ENCODE data around the gene CASKIN1. TPM values are rescaled to one million over a fixed set of nuclear protein-coding genes. Genes with fewer than 3 reads are reported as not detected.

Gene CASKIN1
- total RNA-seq = 1 to 10 TPM in 1 of 6 donors, under 1 TPM in 2, not detected in 3; 0.06 to 1.0 (median 0.15) TPM

- Histone ChIP-seq H3K36me3 (no peaks in the 10 kb centered on the region), H3K27me3 (peaks cover 0 to 28% (median 21%) of the 10 kb centered on the region in 4 donors), H3K27ac (no peak within 1 kb of the TSS), H3K9me3 (no peaks in the 10 kb centered on the region), H3K4me3 (peak within 1 kb of the TSS in 3 of 4 donors; percentile 41 to 51 (median 44)), H3K4me1 (peaks cover 11 to 20% (median 14%) of the 10 kb centered on the region in 4 donors)
- TF ChIP-seq POLR2A (IDR thresholded peaks at IDR 0.05) (no peak), POLR2AphosphoS5 (IDR thresholded peaks at IDR 0.05) (no peak)
- ATAC-seq (ENCODE audit: low FRiP score in 2 of 2) = no peak
- WGBS, 2 donors = 0% methylated on average over 5 of the region's 129 CpGs; no CpG with 5 or more reads in 1 of the 2 donors
- DNase-seq = peak in 1 of 2 donors; percentile 83
These were observed at the start of gene CASKIN1 for GRCh38 chr16:2196162-2196980. Gene CASKIN1, minus strand, starts transcription at chr16:2196605. Its CDS starts 173 bp downstream, at chr16:2196432.

DNA sequence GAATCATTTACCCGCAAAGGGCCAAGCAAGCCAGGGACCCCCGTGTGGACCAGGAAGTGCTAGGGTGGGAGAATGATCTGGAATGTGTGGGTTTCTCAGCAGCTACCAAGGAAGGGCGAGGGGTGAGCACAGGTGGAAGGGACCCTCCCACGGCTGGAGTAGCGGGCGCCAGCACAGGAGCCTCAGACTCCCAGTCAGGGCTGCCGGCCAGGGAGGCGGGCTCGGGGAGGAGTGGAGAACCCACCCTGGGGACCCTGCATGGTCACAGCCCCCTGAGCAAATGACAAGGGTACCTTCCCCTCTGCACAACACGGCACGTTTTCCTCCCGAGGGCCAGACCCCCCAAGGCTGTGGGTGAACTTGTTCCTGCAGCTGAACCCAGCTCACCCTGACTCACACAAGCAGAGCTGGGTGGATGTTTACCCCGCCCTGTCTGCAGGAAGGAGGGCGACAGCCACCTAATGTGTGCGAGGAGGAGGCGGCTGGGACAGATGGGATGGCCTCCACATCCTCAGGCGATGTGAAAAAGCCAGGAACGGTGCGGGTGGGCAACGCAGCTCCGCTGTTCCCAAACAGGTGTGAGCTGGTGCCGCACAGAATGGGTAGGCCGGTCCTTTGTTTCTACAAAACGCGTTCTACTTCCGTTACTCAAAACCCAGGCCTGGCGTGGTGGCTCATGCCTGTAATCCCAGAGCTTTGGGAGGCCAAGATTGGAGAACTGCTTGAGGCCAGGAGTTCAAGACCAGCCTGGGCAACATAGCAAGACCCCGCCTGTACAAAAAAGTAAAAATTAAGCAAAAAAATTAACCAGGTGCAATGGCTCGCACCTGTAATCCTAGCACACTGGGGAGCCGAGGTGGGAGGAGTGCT, 48.8 kb upstream of the CASKIN1 start:
- H3K27ac ChIP-seq = no peak overlapping the region
- no peaks in the 10 kb centered on the region for H3K27me3 ChIP-seq
- peaks cover 12 to 56% (median 43%) of the 10 kb centered on the region in 4 donors for H3K36me3 ChIP-seq
- 92% methylated on average over 24 to 30 of the region's 30 CpGs for WGBS, 2 donors
- DNase-seq = no peak
- H3K4me3 ChIP-seq = no peak overlapping the region
- H3K4me1 ChIP-seq = peaks cover 3 to 8% (median 3%) of the 10 kb centered on the region in 4 donors
- no peaks in the 10 kb centered on the region for H3K9me3 ChIP-seq
- TF ChIP-seq, protein P1, sequence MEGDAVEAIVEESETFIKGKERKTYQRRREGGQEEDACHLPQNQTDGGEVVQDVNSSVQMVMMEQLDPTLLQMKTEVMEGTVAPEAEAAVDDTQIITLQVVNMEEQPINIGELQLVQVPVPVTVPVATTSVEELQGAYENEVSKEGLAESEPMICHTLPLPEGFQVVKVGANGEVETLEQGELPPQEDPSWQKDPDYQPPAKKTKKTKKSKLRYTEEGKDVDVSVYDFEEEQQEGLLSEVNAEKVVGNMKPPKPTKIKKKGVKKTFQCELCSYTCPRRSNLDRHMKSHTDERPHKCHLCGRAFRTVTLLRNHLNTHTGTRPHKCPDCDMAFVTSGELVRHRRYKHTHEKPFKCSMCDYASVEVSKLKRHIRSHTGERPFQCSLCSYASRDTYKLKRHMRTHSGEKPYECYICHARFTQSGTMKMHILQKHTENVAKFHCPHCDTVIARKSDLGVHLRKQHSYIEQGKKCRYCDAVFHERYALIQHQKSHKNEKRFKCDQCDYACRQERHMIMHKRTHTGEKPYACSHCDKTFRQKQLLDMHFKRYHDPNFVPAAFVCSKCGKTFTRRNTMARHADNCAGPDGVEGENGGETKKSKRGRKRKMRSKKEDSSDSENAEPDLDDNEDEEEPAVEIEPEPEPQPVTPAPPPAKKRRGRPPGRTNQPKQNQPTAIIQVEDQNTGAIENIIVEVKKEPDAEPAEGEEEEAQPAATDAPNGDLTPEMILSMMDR (IDR thresholded peaks at IDR 0.05) = no peak
- TF ChIP-seq EP300 (IDR thresholded peaks at IDR 0.05) = no peak
- no peak for TF ChIP-seq POLR2A (IDR thresholded peaks at IDR 0.05)
- TF ChIP-seq POLR2AphosphoS5 (IDR thresholded peaks at IDR 0.05) = no peak
- ATAC-seq (ENCODE audit: low FRiP score in 2 of 2) = no peak

GRCh38 chr16:2244301-2244700, 47.9 kb upstream of the CASKIN1 start:
- WGBS, 2 donors = 87 to 90% methylated on average over 12 to 17 of the region's 17 CpGs
- no peak for DNase-seq

GRCh38 chr16:2243781-2244180, 47.4 kb upstream of the CASKIN1 start:
- DNase-seq (peak in 1 of 2 donors; percentile 68), ATAC-seq (ENCODE audit: low FRiP score in 2 of 2) (no peak)
- Histone ChIP-seq H3K27me3 (no peaks in the 10 kb centered on the region), H3K4me3 (no peak overlapping the region), H3K4me1 (peaks cover 0 to 4% (median 0%) of the 10 kb centered on the region in 4 donors), H3K9me3 (no peaks in the 10 kb centered on the region), H3K27ac (no peak overlapping the region), H3K36me3 (peaks cover 12 to 58% (median 45%) of the 10 kb centered on the region in 4 donors)
- TF ChIP-seq, protein P1 (IDR thresholded peaks at IDR 0.05) = no peak
- no peak for TF ChIP-seq POLR2A (IDR thresholded peaks at IDR 0.05)
- TF ChIP-seq EP300 (IDR thresholded peaks at IDR 0.05) = no peak
- TF ChIP-seq POLR2AphosphoS5 (IDR thresholded peaks at IDR 0.05) = no peak
- 94 to 95% methylated on average over 10 to 11 of the region's 11 CpGs for WGBS, 2 donors

More at GRCh38 chr16:2244301-2244700, 47.9 kb upstream of the CASKIN1 start:
- no peak for TF ChIP-seq EP300 (IDR thresholded peaks at IDR 0.05)
- Histone ChIP-seq H3K36me3 (peaks cover 12 to 58% (median 45%) of the 10 kb centered on the region in 4 donors), H3K4me3 (no peak overlapping the region), H3K4me1 (peaks cover 0 to 4% (median 0%) of the 10 kb centered on the region in 4 donors), H3K27me3 (no peaks in the 10 kb centered on the region), H3K27ac (no peak overlapping the region), H3K9me3 (no peaks in the 10 kb centered on the region)
- ATAC-seq (ENCODE audit: low FRiP score in 2 of 2) = no peak

GRCh38 chr16:2243031-2243528, 46.7 kb upstream of the CASKIN1 start:
- Histone ChIP-seq H3K36me3 (peaks cover 12 to 58% (median 45%) of the 10 kb centered on the region in 4 donors), H3K9me3 (no peaks in the 10 kb centered on the region), H3K27me3 (no peaks in the 10 kb centered on the region), H3K4me1 (peaks cover 0 to 4% (median 0%) of the 10 kb centered on the region in 4 donors), H3K4me3 (no peak overlapping the region), H3K27ac (no peak overlapping the region)
- DNase-seq = peak in 1 of 2 donors; percentile 76
- TF ChIP-seq POLR2AphosphoS5 (IDR thresholded peaks at IDR 0.05) = no peak
- TF ChIP-seq, protein P1 (IDR thresholded peaks at IDR 0.05) = no peak
- TF ChIP-seq POLR2A (IDR thresholded peaks at IDR 0.05) = no peak
- no peak for TF ChIP-seq EP300 (IDR thresholded peaks at IDR 0.05)
- ATAC-seq (ENCODE audit: low FRiP score in 2 of 2) = no peak
- 90 to 98% methylated on average over 4 to 14 of the region's 19 CpGs for WGBS, 2 donors
